ENCODE data around the gene RPS18. TPM values are rescaled to one million over a fixed set of nuclear protein-coding genes. Genes with fewer than 3 reads are reported as not detected.

Gene RPS18
- total and polyA plus RNA-seq, 10 of the 15 experiments (the other 5 are each of a cell fraction or from before 2014, with no cell fraction given) = 4,228 to 20,828 (median 7,406) TPM

GRCh38 chr6:33304216-33304615, 32.3 kb downstream of the RPS18 start:
- ATAC-seq = no peak
- FAIRE-seq = no peak
- in situ Hi-C loops (cut with MboI) (no loop called here), intact Hi-C loops (cut with micrococcal nuclease; ENCODE audit: unreplicated experiment) (no loop called here)
- ChIA-PET RAD21 (ENCODE audit: unreplicated experiment) (interaction anchor here (0.9 kb wide), 1 partner anchor 9 kb away, joined by 3 read pairs; no protein-coding TSS in a partner anchor), SMC1A (ENCODE audit: uncharacterized antibody, unreplicated experiment) (no interaction called here), POLR2A (no interaction called here), CTCF (no interaction called here)
- H3K9me3 ChIP-seq (replicated peaks; ENCODE audit: control insufficient read depth, insufficient read depth, low read length) = no peaks in the 10 kb centered on the region
- 93% methylated on average over 16 of the region's 16 CpGs for WGBS (ENCODE audit: insufficient coverage, insufficient replicate concordance, low lambda C conversion rate, missing lambda C conversion rate)
- H3K4me1 ChIP-seq (ENCODE audit: control insufficient read depth, insufficient read depth, low read length) = peaks cover 4% of the 10 kb centered on the region; the same call in 1 of the 2 replicates
- TF ChIP-seq HDAC2 (IDR thresholded peaks at IDR 0.05) = no peak
- no peak for TF ChIP-seq FOXK2 (IDR thresholded peaks at IDR 0.05)
- TF ChIP-seq, protein P1, sequence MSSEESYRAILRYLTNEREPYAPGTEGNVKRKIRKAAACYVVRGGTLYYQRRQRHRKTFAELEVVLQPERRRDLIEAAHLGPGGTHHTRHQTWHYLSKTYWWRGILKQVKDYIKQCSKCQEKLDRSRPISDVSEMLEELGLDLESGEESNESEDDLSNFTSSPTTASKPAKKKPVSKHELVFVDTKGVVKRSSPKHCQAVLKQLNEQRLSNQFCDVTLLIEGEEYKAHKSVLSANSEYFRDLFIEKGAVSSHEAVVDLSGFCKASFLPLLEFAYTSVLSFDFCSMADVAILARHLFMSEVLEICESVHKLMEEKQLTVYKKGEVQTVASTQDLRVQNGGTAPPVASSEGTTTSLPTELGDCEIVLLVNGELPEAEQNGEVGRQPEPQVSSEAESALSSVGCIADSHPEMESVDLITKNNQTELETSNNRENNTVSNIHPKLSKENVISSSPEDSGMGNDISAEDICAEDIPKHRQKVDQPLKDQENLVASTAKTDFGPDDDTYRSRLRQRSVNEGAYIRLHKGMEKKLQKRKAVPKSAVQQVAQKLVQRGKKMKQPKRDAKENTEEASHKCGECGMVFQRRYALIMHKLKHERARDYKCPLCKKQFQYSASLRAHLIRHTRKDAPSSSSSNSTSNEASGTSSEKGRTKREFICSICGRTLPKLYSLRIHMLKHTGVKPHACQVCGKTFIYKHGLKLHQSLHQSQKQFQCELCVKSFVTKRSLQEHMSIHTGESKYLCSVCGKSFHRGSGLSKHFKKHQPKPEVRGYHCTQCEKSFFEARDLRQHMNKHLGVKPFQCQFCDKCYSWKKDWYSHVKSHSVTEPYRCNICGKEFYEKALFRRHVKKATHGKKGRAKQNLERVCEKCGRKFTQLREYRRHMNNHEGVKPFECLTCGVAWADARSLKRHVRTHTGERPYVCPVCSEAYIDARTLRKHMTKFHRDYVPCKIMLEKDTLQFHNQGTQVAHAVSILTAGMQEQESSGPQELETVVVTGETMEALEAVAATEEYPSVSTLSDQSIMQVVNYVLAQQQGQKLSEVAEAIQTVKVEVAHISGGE (CRISPR knock-in tag; IDR thresholded peaks at IDR 0.05) = no peak
- no peak for TF ChIP-seq JUND (IDR thresholded peaks at IDR 0.05; ENCODE audit: low read depth, low read length)
- TF ChIP-seq PAX8 (IDR thresholded peaks at IDR 0.05) = no peak
- no peak for TF ChIP-seq POLR2AphosphoS2 (IDR thresholded peaks at IDR 0.05; ENCODE audit: low read depth, low read length)
- no peak for TF ChIP-seq SMARCA5 (IDR thresholded peaks at IDR 0.05)
- no peak for TF ChIP-seq ZBTB40 (IDR thresholded peaks at IDR 0.05; ENCODE audit: borderline replicate concordance)
- no peak for TF ChIP-seq SMAD1 (IDR thresholded peaks at IDR 0.05; ENCODE audit: low read depth, partially characterized antibody)
- no peak for TF ChIP-seq STAT1 (conservative IDR thresholded peaks at IDR 0.05)
- TF ChIP-seq NFYB (IDR thresholded peaks at IDR 0.05; ENCODE audit: insufficient read depth, low read depth, low read length) = no peak
- TF ChIP-seq FOS (IDR thresholded peaks at IDR 0.05; ENCODE audit: borderline replicate concordance, extremely low read depth, insufficient read length) = no peak
- TF ChIP-seq ASH2L (IDR thresholded peaks at IDR 0.05; ENCODE audit: borderline replicate concordance, low read depth) = no peak
- no peak for TF ChIP-seq HDAC6 (IDR thresholded peaks at IDR 0.05; ENCODE audit: unreplicated experiment)
- H4K20me1 ChIP-seq (ENCODE audit: control insufficient read depth, insufficient read depth) = peaks cover 5% of the 10 kb centered on the region; the same call in 1 of the 2 replicates
- no peak overlapping the region for H3K4me2 ChIP-seq (ENCODE audit: control insufficient read depth, insufficient read depth)
- H3K27me3 ChIP-seq (replicated peaks in 1 of 2; ENCODE audit: control insufficient read depth in 2 of 2, insufficient read depth in 2 of 2, low read length in 1 of 2) = no peaks in the 10 kb centered on the region
- H3K4me3 ChIP-seq = no peak overlapping the region
- H3K27ac ChIP-seq (ENCODE audit: control insufficient read depth, insufficient read depth) = no peak overlapping the region
- H3K9ac ChIP-seq (ENCODE audit: control insufficient read depth, insufficient read depth, low read length) = no peak overlapping the region
- BruUV-seq (replicated peaks) = no TSS peak
- peaks cover 19% of the 10 kb centered on the region for H3K79me2 ChIP-seq (ENCODE audit: control insufficient read depth, insufficient read depth, low read length)
- H2AFZ ChIP-seq (ENCODE audit: control insufficient read depth, low read depth, low read length) = no peak overlapping the region
- no peak for DNase-seq (ENCODE audit: low read depth, low spot score)
- peaks cover 19 to 24% of the 10 kb centered on the region in 2 experiments for H3K36me3 ChIP-seq (ENCODE audit: control insufficient read depth in 2 of 2, insufficient read depth in 2 of 2, low read length in 1 of 2)
